ENCODE measurements around the gene TBC1D1.
A peak's percentile ranks its signal among the peaks of the same experiment; 100 is the strongest.

TBC1D1 gene

GRCh38 chr4:37976507-37976906, 85.6 kb downstream of the TBC1D1 start:
- H3K4me3 Mint-ChIP-seq: peak overlapping the region; percentile 79 to 86 (median 85)
- H3K27ac Mint-ChIP-seq: peak overlapping the region; percentile 86 to 95 (median 92)
- H3K9me3 Mint-ChIP-seq: peaks cover 3% of the 10 kb centered on the region
- H3K36me3 Mint-ChIP-seq (ENCODE audit: low read depth): no peaks in the 10 kb centered on the region
- H3K27me3 Mint-ChIP-seq (ENCODE audit: low read depth): no peaks in the 10 kb centered on the region
- TF ChIP-seq, protein P1, sequence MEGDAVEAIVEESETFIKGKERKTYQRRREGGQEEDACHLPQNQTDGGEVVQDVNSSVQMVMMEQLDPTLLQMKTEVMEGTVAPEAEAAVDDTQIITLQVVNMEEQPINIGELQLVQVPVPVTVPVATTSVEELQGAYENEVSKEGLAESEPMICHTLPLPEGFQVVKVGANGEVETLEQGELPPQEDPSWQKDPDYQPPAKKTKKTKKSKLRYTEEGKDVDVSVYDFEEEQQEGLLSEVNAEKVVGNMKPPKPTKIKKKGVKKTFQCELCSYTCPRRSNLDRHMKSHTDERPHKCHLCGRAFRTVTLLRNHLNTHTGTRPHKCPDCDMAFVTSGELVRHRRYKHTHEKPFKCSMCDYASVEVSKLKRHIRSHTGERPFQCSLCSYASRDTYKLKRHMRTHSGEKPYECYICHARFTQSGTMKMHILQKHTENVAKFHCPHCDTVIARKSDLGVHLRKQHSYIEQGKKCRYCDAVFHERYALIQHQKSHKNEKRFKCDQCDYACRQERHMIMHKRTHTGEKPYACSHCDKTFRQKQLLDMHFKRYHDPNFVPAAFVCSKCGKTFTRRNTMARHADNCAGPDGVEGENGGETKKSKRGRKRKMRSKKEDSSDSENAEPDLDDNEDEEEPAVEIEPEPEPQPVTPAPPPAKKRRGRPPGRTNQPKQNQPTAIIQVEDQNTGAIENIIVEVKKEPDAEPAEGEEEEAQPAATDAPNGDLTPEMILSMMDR (IDR thresholded peaks at IDR 0.05; ENCODE audit: unreplicated experiment in 3 of 3): no peak
- peaks cover 26% of the 10 kb centered on the region for H3K4me1 Mint-ChIP-seq

GRCh38 chr4:37976991-37977470, 86.1 kb downstream of the TBC1D1 start:
- TF ChIP-seq, protein P1 (IDR thresholded peaks at IDR 0.05; ENCODE audit: unreplicated experiment in 3 of 3): no peak
- H3K36me3 Mint-ChIP-seq (ENCODE audit: low read depth): no peaks in the 10 kb centered on the region
- peaks cover under 1% of the 10 kb centered on the region for H3K9me3 Mint-ChIP-seq
- peak overlapping the region; percentile 86 to 95 (median 92) for H3K27ac Mint-ChIP-seq
- H3K27me3 Mint-ChIP-seq (ENCODE audit: low read depth): no peaks in the 10 kb centered on the region
- peaks cover 31% of the 10 kb centered on the region for H3K4me1 Mint-ChIP-seq
- H3K4me3 Mint-ChIP-seq: peak overlapping the region; percentile 79 to 86 (median 85)

DNA sequence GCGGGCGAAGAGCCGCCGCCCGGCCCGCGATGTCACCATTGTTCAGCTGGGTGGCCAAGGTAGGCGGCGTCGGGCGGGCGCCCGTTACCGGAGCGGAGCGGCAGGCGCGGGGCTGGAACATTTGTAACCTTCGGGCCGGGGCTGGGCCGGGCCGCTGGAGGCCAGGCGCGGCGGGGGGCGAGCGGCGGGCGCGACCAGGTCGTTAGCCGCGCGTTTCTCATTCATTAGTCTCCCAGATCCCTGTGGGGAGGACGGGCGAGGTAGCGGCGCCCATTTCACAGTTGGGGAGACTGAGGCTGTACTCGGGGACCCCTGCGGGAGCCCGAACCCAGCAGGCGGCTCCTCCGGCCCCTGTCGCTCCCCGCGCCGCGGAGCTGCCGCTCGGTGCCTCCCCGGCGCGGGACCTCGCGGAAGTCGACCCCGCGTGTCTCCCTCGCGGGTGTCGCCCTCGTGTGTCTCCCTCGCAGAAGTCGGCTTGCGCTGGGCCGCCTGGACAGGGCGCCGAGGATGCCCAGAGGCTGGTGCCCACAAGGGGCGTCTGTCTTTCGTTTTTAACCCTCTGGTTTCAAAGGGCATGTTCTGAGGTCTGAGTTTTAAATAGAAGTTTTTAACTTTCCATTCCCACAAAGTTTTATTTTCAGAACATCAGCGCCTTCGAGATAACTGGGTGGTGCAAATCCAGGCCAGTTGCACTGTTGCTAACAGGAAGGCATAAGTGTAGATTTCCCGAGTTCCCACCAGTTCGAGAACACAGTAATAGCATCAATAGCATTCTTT, 86.8 kb downstream of the TBC1D1 start:
- Mint-ChIP-seq H3K27ac (peak overlapping the region; percentile 80 to 92 (median 87)), H3K36me3 (ENCODE audit: low read depth) (no peaks in the 10 kb centered on the region), H3K9me3 (no peaks in the 10 kb centered on the region), H3K27me3 (ENCODE audit: low read depth) (no peaks in the 10 kb centered on the region), H3K4me1 (peaks cover 37% of the 10 kb centered on the region), H3K4me3 (peak overlapping the region; percentile 87 to 92 (median 92))
- TF ChIP-seq, protein P1 (IDR thresholded peaks at IDR 0.05; ENCODE audit: unreplicated experiment in 3 of 3): peak; percentile 59 to 66 (median 59)

DNA sequence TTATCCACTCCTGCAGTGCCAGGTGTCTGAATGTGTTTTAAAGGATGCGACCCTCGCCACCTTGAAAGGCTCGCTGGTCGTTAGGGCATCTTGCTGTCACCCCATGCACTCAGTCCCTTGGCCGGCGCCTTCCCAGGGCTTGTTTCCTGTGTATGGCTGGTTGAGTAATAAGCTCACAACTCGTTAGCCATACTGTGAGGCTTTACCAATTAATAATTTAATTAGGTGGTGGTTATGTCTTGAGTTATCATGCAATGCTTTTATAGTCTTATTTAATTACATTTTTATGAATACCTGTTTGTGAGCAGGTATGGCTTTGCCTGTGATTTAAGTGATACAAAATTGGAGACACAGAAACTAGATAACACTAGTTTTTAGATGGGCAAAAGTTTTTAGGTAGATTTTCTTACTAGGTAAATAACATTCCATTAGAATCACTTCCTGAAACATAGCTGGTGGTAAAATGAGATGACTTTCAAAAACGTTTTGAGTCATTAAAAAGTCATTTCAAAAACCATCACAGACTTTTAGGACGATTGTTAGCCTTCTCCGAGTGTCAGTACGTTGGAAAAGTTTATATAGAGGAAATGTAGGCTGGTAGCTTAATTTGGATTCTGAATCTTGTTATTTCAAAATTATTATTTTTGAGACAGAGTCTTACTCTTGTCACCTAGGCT, 87.5 kb downstream of the TBC1D1 start:
- Mint-ChIP-seq H3K4me3 (peak overlapping the region; percentile 87 to 92 (median 92)), H3K27me3 (ENCODE audit: low read depth) (no peaks in the 10 kb centered on the region), H3K9me3 (no peaks in the 10 kb centered on the region)

GRCh38 chr4:37980246-37980645, 89.4 kb downstream of the TBC1D1 start:
- Mint-ChIP-seq H3K9me3 (no peaks in the 10 kb centered on the region), H3K4me1 (peaks cover 47% of the 10 kb centered on the region), H3K27ac (peak overlapping the region in 2 of 3 experiments; percentile 51 to 91), H3K27me3 (ENCODE audit: low read depth) (no peaks in the 10 kb centered on the region), H3K36me3 (ENCODE audit: low read depth) (no peaks in the 10 kb centered on the region), H3K4me3 (peak overlapping the region; percentile 26 to 43 (median 31))
- TF ChIP-seq, protein P1 (IDR thresholded peaks at IDR 0.05; ENCODE audit: unreplicated experiment in 3 of 3): no peak

More for the DNA sequence above, 87.5 kb downstream of the TBC1D1 start:
- H3K27ac Mint-ChIP-seq: peak overlapping the region; percentile 80 to 92 (median 87)
- H3K4me1 Mint-ChIP-seq: peaks cover 41% of the 10 kb centered on the region
- H3K36me3 Mint-ChIP-seq (ENCODE audit: low read depth): no peaks in the 10 kb centered on the region
- TF ChIP-seq, protein P1 (IDR thresholded peaks at IDR 0.05; ENCODE audit: unreplicated experiment in 3 of 3): no peak

Measured in nephron (organoid).